ENCODE data around the gene MUSK.
A peak's percentile ranks its signal among the peaks of the same experiment; 100 is the strongest.
"Not testable (repeated sequence)": the region's sequence is repeated elsewhere in the genome, so short reads cannot be mapped to it uniquely, and the experiment has no call there.

The MUSK gene

GRCh38 chr9:110815361-110815760 lies 146.8 kb downstream of the MUSK start:
- no peaks in the 10 kb centered on the region for H3K36me3 ChIP-seq (replicated peaks)
- no peaks in the 10 kb centered on the region for H3K9me3 ChIP-seq
- H3K4me3 ChIP-seq: no peak overlapping the region
- no peak for DNase-seq (ENCODE audit: low spot score in 2 of 2)
- in situ Hi-C loops (cut with MboI; ENCODE audit: low sequenced_read_pairs): no loop called here
- no peaks in the 10 kb centered on the region for H3K4me1 ChIP-seq
- no peaks in the 10 kb centered on the region for H3K27me3 ChIP-seq (ENCODE audit: low read depth)

GRCh38 chr9:110820381-110820780 lies 151.8 kb downstream of the MUSK start:
- DNase-seq (ENCODE audit: low spot score in 2 of 2): no peak
- Histone ChIP-seq H3K36me3 (replicated peaks) (no peaks in the 10 kb centered on the region), H3K4me1 (no peaks in the 10 kb centered on the region), H3K27me3 (ENCODE audit: low read depth) (no peaks in the 10 kb centered on the region), H3K9me3 (no peaks in the 10 kb centered on the region), H3K4me3 (no peak overlapping the region)
- in situ Hi-C loops (cut with MboI; ENCODE audit: low sequenced_read_pairs): no loop called here

- no peaks in the 10 kb centered on the region for H3K27me3 ChIP-seq (ENCODE audit: low read depth)
- H3K9me3 ChIP-seq: no peaks in the 10 kb centered on the region
- in situ Hi-C loops (cut with MboI; ENCODE audit: low sequenced_read_pairs): no loop called here
- H3K36me3 ChIP-seq (replicated peaks): no peaks in the 10 kb centered on the region
- no peak overlapping the region for H3K4me3 ChIP-seq
- DNase-seq (ENCODE audit: low spot score in 2 of 2): no peak
- no peaks in the 10 kb centered on the region for H3K4me1 ChIP-seq
Measured at GRCh38 chr9:110821064-110821463, 152.5 kb downstream of the MUSK start.

GRCh38 chr9:110825129-110825528 lies 156.5 kb downstream of the MUSK start:
- H3K36me3 ChIP-seq (replicated peaks); in situ Hi-C loops (cut with MboI; ENCODE audit: low sequenced_read_pairs); H3K4me1 ChIP-seq; H3K4me3 ChIP-seq; H3K9me3 ChIP-seq; DNase-seq (ENCODE audit: low spot score in 2 of 2); H3K27me3 ChIP-seq (ENCODE audit: low read depth): not testable (repeated sequence)

- Histone ChIP-seq H3K9me3 (no peaks in the 10 kb centered on the region), H3K36me3 (replicated peaks) (no peaks in the 10 kb centered on the region), H3K4me3 (no peak overlapping the region), H3K4me1 (no peaks in the 10 kb centered on the region), H3K27me3 (ENCODE audit: low read depth) (no peaks in the 10 kb centered on the region)
- in situ Hi-C loops (cut with MboI; ENCODE audit: low sequenced_read_pairs): no loop called here
- DNase-seq (ENCODE audit: low spot score in 2 of 2): no peak
Measured at GRCh38 chr9:110825950-110826349, 157.4 kb downstream of the MUSK start.

GRCh38 chr9:110826400-110826799 lies 157.8 kb downstream of the MUSK start:
- H3K9me3 ChIP-seq; H3K4me3 ChIP-seq; H3K4me1 ChIP-seq; H3K36me3 ChIP-seq (replicated peaks); in situ Hi-C loops (cut with MboI; ENCODE audit: low sequenced_read_pairs); H3K27me3 ChIP-seq (ENCODE audit: low read depth): not testable (repeated sequence)
- peak; percentile 27 to 42 for DNase-seq (ENCODE audit: low spot score in 2 of 2)

GRCh38 chr9:110828264-110828663 lies 159.7 kb downstream of the MUSK start:
- in situ Hi-C loops (cut with MboI; ENCODE audit: low sequenced_read_pairs): no loop called here
- H3K4me1 ChIP-seq: no peaks in the 10 kb centered on the region
- H3K9me3 ChIP-seq: no peaks in the 10 kb centered on the region
- H3K27me3 ChIP-seq (ENCODE audit: low read depth): no peaks in the 10 kb centered on the region
- H3K4me3 ChIP-seq: no peak overlapping the region
- DNase-seq (ENCODE audit: low spot score in 2 of 2): no peak
- H3K36me3 ChIP-seq (replicated peaks): no peaks in the 10 kb centered on the region

GRCh38 chr9:110830495-110830894 lies 161.9 kb downstream of the MUSK start:
- H3K4me1 ChIP-seq: no peaks in the 10 kb centered on the region
- no peak overlapping the region for H3K4me3 ChIP-seq
- H3K27me3 ChIP-seq (ENCODE audit: low read depth): no peaks in the 10 kb centered on the region
- DNase-seq (ENCODE audit: low spot score in 2 of 2): no peak
- H3K9me3 ChIP-seq: no peaks in the 10 kb centered on the region
- in situ Hi-C loops (cut with MboI; ENCODE audit: low sequenced_read_pairs): no loop called here
- H3K36me3 ChIP-seq (replicated peaks): no peaks in the 10 kb centered on the region

- Histone ChIP-seq H3K4me3 (no peak overlapping the region), H3K9me3 (no peaks in the 10 kb centered on the region), H3K27me3 (ENCODE audit: low read depth) (no peaks in the 10 kb centered on the region), H3K36me3 (replicated peaks) (no peaks in the 10 kb centered on the region), H3K4me1 (no peaks in the 10 kb centered on the region)
- in situ Hi-C loops (cut with MboI; ENCODE audit: low sequenced_read_pairs): no loop called here
- DNase-seq (ENCODE audit: low spot score in 2 of 2): no peak
Measured at GRCh38 chr9:110832926-110833325, 164.3 kb downstream of the MUSK start.

GRCh38 chr9:110835404-110835803 lies 166.8 kb downstream of the MUSK start:
- Histone ChIP-seq H3K4me1 (no peaks in the 10 kb centered on the region), H3K36me3 (replicated peaks) (no peaks in the 10 kb centered on the region), H3K27me3 (ENCODE audit: low read depth) (no peaks in the 10 kb centered on the region), H3K9me3 (no peaks in the 10 kb centered on the region), H3K4me3 (no peak overlapping the region)
- DNase-seq (ENCODE audit: low spot score in 2 of 2): no peak
- in situ Hi-C loops (cut with MboI; ENCODE audit: low sequenced_read_pairs): no loop called here

- no peak overlapping the region for H3K4me3 ChIP-seq
- H3K27me3 ChIP-seq (ENCODE audit: low read depth): no peaks in the 10 kb centered on the region
- in situ Hi-C loops (cut with MboI; ENCODE audit: low sequenced_read_pairs): no loop called here
- H3K36me3 ChIP-seq (replicated peaks): no peaks in the 10 kb centered on the region
- H3K9me3 ChIP-seq: no peaks in the 10 kb centered on the region
- no peak for DNase-seq (ENCODE audit: low spot score in 2 of 2)
- no peaks in the 10 kb centered on the region for H3K4me1 ChIP-seq
Measured at GRCh38 chr9:110835859-110836271, 167.3 kb downstream of the MUSK start.

GRCh38 chr9:110837401-110838005 lies 168.9 kb downstream of the MUSK start:
- Histone ChIP-seq H3K4me1 (no peaks in the 10 kb centered on the region), H3K4me3 (no peak overlapping the region), H3K27me3 (ENCODE audit: low read depth) (no peaks in the 10 kb centered on the region), H3K36me3 (replicated peaks) (no peaks in the 10 kb centered on the region), H3K9me3 (no peaks in the 10 kb centered on the region)
- no peak for DNase-seq (ENCODE audit: low spot score in 2 of 2)
- in situ Hi-C loops (cut with MboI; ENCODE audit: low sequenced_read_pairs): no loop called here

GRCh38 chr9:110842169-110842568 lies 173.6 kb downstream of the MUSK start:
- H3K27me3 ChIP-seq (ENCODE audit: low read depth): no peaks in the 10 kb centered on the region
- DNase-seq (ENCODE audit: low spot score in 2 of 2): no peak
- in situ Hi-C loops (cut with MboI; ENCODE audit: low sequenced_read_pairs): no loop called here
- H3K36me3 ChIP-seq (replicated peaks): no peaks in the 10 kb centered on the region
- H3K9me3 ChIP-seq: no peaks in the 10 kb centered on the region
- no peak overlapping the region for H3K4me3 ChIP-seq
- no peaks in the 10 kb centered on the region for H3K4me1 ChIP-seq

GRCh38 chr9:110842986-110843385 lies 174.4 kb downstream of the MUSK start:
- H3K9me3 ChIP-seq: no peaks in the 10 kb centered on the region
- no peaks in the 10 kb centered on the region for H3K4me1 ChIP-seq
- H3K36me3 ChIP-seq (replicated peaks): no peaks in the 10 kb centered on the region
- in situ Hi-C loops (cut with MboI; ENCODE audit: low sequenced_read_pairs): no loop called here
- DNase-seq (ENCODE audit: low spot score in 2 of 2): no peak
- no peaks in the 10 kb centered on the region for H3K27me3 ChIP-seq (ENCODE audit: low read depth)
- H3K4me3 ChIP-seq: no peak overlapping the region

- no peaks in the 10 kb centered on the region for H3K4me1 ChIP-seq
- DNase-seq (ENCODE audit: low spot score in 2 of 2): no peak
- no peaks in the 10 kb centered on the region for H3K36me3 ChIP-seq (replicated peaks)
- no peaks in the 10 kb centered on the region for H3K27me3 ChIP-seq (ENCODE audit: low read depth)
- no peak overlapping the region for H3K4me3 ChIP-seq
- no peaks in the 10 kb centered on the region for H3K9me3 ChIP-seq
- in situ Hi-C loops (cut with MboI; ENCODE audit: low sequenced_read_pairs): no loop called here
Measured at GRCh38 chr9:110844121-110844520, 175.5 kb downstream of the MUSK start.
